ENCODE measurements around the gene IL17C.

IL17C gene

GRCh38 chr16:88636488-88637265 lies 1.7 kb upstream of the IL17C start:
- no peak overlapping the region for H3K4me3 ChIP-seq (ENCODE audit: low read depth, low read length)
- no peak for DNase-seq (ENCODE audit: low read depth)

GRCh38 chr16:88639231-88640038 lies 1.1 kb downstream of the IL17C start:
- no peak for TF ChIP-seq CTCF (conservative IDR thresholded peaks at IDR 0.05; ENCODE audit: low read depth, low read length)
- no peak overlapping the region for H3K4me3 ChIP-seq (ENCODE audit: low read depth, low read length)
- DNase-seq (ENCODE audit: low read depth) = no peak

More at GRCh38 chr16:88636488-88637265, 1.7 kb upstream of the IL17C start:
- TF ChIP-seq CTCF (conservative IDR thresholded peaks at IDR 0.05; ENCODE audit: low read depth, low read length) = no peak

DNA sequence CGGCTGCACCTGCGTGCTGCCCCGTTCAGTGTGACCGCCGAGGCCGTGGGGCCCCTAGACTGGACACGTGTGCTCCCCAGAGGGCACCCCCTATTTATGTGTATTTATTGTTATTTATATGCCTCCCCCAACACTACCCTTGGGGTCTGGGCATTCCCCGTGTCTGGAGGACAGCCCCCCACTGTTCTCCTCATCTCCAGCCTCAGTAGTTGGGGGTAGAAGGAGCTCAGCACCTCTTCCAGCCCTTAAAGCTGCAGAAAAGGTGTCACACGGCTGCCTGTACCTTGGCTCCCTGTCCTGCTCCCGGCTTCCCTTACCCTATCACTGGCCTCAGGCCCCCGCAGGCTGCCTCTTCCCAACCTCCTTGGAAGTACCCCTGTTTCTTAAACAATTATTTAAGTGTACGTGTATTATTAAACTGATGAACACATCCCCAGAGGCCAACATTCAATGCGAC lies 1.7 kb downstream of the IL17C start:
- DNase-seq (ENCODE audit: low read depth) = no peak
- no peak overlapping the region for H3K4me3 ChIP-seq (ENCODE audit: low read depth, low read length)
- TF ChIP-seq CTCF (conservative IDR thresholded peaks at IDR 0.05; ENCODE audit: low read depth, low read length) = no peak

DNA sequence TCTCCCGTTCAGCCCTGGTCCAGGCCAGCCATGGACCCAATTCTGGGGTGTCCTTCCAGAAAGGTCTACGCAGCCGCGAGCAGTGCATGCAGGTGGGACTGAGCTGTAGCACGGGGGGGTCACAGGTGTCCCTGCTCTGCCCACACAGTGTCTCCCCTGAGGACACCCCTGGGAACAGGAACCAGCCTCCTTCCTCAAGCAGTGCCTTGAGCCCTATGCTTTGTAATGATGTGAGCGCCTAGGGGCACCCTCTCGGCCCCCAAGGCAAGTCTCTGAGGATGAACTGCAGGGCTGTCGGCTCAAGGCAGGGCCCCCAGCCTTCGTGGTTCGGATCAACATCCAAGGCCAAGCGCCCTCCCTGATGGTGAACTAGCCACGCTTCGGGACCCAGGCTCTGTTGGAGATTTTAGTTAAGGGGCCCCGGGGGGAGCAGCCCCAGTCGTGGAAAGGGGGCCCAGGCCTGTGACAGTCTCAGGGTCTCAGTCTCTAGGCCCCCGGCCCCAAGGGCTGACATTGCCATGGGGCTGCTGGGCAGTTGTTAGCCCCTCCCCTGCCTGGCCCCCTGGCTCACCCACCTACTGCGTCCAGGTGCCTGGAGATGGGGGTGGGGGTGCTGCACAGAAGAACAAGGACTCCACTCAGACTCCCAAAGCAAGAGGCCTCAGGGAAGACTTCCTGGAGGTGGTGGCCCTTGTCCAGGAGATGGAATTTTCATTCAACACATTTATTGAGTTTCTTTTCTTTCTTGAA lies 2.3 kb downstream of the IL17C start:
- no peak for TF ChIP-seq CTCF (conservative IDR thresholded peaks at IDR 0.05; ENCODE audit: low read depth, low read length)
- DNase-seq (ENCODE audit: low read depth) = no peak
- H3K4me3 ChIP-seq (ENCODE audit: low read depth, low read length) = no peak overlapping the region

- no peak for DNase-seq (ENCODE audit: low read depth)
- H3K4me3 ChIP-seq (ENCODE audit: low read depth, low read length) = no peak overlapping the region
- no peak for TF ChIP-seq CTCF (conservative IDR thresholded peaks at IDR 0.05; ENCODE audit: low read depth, low read length)
These were observed 4.7 kb downstream of the IL17C start for GRCh38 chr16:88642881-88643643.

- TF ChIP-seq CTCF (conservative IDR thresholded peaks at IDR 0.05; ENCODE audit: low read depth, low read length) = no peak
- no peak for DNase-seq (ENCODE audit: low read depth)
- H3K4me3 ChIP-seq (ENCODE audit: low read depth, low read length) = no peak overlapping the region
These were observed 5.2 kb downstream of the IL17C start for GRCh38 chr16:88643644-88643932.

Measured in choroid plexus epithelial cell (primary cell).